HG03378 (cell line): ENCODE results near the gene NDUFS7.
"Not testable (repeated sequence)": the region's sequence is repeated elsewhere in the genome, so short reads cannot be mapped to it uniquely, and the experiment has no call there.

ENCODE experiments used
- ATAC-seq: cut with Tn5 transposase; IDR thresholded peaks from one replicate; pipeline ENCODE4 v1.9.1; 2021; ENCODE audit warnings: mild to moderate bottlenecking, moderate library complexity; ENCODE audit not compliant: unreplicated experiment

The NDUFS7 gene

GRCh38 chr19:1416014-1416841 is 32.5 kb downstream of the NDUFS7 start:
- no peak for ATAC-seq

DNA sequence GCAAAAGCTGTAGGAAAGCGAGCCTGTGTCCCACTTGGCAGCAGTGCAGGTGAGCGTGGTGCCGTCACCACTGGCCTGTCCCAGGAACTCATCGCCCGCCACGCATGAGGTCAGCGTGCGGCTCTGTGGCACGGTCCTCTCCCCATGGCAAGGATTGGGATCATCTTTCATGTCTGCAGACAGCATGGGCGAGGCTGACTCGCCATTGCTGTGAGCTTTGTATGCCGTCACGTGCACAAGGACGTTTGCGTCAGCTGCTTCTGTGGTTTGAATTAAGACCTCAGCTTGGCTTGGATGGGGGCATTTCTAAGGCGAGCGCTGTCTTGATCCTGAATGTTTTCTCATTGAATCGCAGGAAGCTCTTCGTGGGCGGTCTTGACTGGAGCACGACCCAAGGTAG is 33.4 kb downstream of the NDUFS7 start:
- no peak for ATAC-seq

DNA sequence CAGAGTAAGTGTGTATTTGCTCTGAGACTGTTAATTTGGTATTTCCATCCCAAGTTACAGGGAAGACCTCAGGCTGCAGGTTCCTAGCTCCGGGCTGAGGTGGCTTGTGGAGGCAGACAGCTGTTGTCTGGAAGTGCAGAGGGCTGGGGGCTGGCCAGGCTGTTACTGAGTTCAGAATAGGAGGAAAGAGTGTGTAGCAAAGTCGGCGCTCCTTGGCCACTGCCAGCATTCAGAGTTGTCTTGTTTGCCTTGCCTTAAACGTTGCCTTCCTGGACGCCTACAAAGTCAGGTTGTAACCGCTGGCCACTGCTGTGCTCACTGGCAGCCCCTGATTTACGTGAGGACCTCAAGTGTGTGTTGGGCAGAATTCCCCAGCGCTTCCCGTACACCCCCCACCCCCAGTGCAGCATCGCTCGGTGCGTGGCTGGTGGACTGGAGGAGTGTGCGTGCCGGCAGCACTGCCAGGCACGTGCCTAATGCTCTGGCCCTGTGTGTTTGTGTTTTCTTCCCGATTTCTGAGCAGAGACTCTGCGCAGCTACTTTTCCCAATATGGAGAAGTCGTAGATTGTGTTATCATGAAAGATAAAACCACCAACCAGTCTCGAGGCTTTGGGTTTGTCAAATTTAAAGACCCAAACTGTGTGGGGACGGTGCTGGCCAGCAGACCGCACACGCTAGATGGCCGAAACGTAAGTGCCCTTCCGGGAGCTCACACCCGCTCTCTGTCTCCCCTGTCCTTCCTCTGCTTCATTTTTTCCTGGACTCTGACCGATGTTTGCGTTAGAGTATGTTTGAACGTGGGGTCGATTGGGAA is 34.2 kb downstream of the NDUFS7 start:
- ATAC-seq, result no peak

DNA sequence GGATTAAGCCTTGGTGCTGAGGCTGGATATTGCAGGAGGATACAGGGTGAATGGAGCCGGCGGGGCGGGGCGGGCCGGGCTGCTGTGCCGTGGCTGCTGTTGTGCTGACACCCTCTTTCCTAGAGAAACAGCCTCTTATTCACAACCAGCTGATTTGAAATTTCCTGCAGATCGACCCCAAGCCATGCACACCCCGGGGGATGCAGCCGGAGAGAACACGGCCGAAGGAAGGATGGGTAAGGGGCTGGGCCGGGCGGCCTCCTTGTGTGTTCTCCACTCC is 34.7 kb downstream of the NDUFS7 start:
- no peak for ATAC-seq

GRCh38 chr19:1418951-1419738 is 35.4 kb downstream of the NDUFS7 start:
- no peak for ATAC-seq

GRCh38 chr19:1420085-1420484 is 36.4 kb downstream of the NDUFS7 start:
- ATAC-seq, result not testable (repeated sequence)

- ATAC-seq, result no peak
These were observed 36.9 kb downstream of the NDUFS7 start for GRCh38 chr19:1420590-1420989.

GRCh38 chr19:1421218-1421957 is 37.7 kb downstream of the NDUFS7 start:
- ATAC-seq, result no peak

- ATAC-seq, result no peak
These were observed 38.2 kb downstream of the NDUFS7 start for GRCh38 chr19:1421958-1422305.

- ATAC-seq, result no peak
These were observed 38.7 kb downstream of the NDUFS7 start for GRCh38 chr19:1422360-1422759.

- no peak for ATAC-seq
These were observed 39.2 kb downstream of the NDUFS7 start for GRCh38 chr19:1422943-1423342.

DNA sequence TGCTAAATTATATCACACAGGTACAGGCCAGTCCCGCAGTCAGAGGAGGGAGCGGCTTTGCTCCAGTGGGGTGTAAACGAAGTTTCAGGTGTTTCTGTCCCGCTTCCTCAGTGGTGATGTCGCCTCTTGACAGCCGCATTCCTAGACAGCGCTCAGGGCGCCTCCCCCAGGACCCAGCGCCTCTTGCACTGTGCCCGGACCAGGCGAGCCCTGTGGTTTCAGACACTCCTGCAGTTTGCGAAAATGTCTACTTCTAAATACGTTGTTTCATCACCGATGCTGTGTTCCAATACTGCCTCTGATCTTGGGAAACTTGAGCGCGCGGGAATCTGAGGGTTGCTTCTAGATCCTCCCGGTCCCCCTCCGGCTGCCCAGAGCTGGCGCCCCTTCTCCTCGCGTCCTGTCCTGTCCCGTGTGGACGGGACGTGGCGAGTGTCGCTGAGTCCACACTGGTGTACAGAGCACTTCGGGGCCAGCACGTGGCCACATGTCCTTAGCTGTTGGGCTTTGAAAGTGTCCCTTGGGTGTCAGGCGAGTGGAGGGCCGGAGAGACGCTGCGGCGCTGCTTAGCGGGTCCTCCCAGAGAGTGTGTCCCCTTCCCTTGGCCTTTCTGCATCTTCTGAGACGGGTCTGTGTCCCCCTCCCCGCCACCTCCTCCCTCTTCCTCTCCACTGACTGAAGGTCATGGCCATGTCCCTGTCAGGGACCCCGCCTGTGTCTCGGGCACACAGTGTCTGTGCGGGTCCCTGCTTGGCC is 39.9 kb downstream of the NDUFS7 start:
- no peak for ATAC-seq

- no peak for ATAC-seq
These were observed 40.7 kb downstream of the NDUFS7 start for GRCh38 chr19:1424192-1424955.

GRCh38 chr19:1425102-1425837 is 41.6 kb downstream of the NDUFS7 start:
- ATAC-seq, result no peak

- ATAC-seq, result no peak
These were observed 42.2 kb downstream of the NDUFS7 start for GRCh38 chr19:1425902-1426301.

DNA sequence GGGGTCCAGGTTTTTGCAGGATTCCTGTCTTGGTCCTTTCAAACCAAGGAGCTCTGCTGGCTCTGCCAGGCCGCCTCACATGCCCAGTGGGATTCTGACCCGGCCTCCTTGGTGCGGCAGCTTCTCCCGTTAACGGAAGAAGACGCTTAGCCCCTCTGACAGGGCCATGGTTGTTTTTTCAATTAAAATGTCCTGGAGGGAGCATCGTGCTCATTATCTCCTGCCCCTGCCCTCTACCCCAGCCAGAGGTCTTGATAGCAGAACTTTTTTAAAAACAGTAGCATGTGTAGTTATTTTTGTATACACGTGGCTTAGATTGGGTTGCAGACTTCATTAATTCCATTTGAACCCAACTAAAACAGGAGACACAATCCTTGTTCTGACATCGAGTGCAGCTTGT is 43.0 kb downstream of the NDUFS7 start:
- no peak for ATAC-seq

- no peak for ATAC-seq
These were observed 43.7 kb downstream of the NDUFS7 start for GRCh38 chr19:1427221-1427920.

- ATAC-seq, result no peak
These were observed 45.2 kb downstream of the NDUFS7 start for GRCh38 chr19:1428738-1429391.
